Panc1 (cell line): Measurements from ENCODE around the gene NT5E. TPM values are rescaled to one million over a fixed set of nuclear protein-coding genes. Genes with fewer than 3 reads are reported as not detected.

ENCODE experiments used
- ATAC-seq: fragments of 200-7000 bp; cut with Tn5 transposase; 2 replicates; pipeline ENCODE4 v1.9.1; 2020; ENCODE audit warnings: mild to moderate bottlenecking, moderate library complexity
- BruUV-seq: library from RNA; stranded (reverse); fragments of 400-500 nt; replicated peaks from 2 replicates; lab custom pipeline; 2021; lab: Mats Ljungman, UMichigan
- CTCF ChIA-PET: fragments of 300-600 bp; sonication (Branson Sonifier 250); formaldehyde crosslinking; loops from one replicate; lab custom pipeline; 2022; ENCODE audit warnings: antibody characterized with exemption; lab: Charles Lee
- POLR2A ChIA-PET: fragments of 300-600 bp; sonication (Branson Sonifier 250); formaldehyde crosslinking; loops from one replicate; lab custom pipeline; 2022; ENCODE audit warnings: antibody characterized with exemption; lab: Charles Lee
- DNase-seq: peaks from one replicate; pipeline ENCODE4 v3.0.0-alpha.2; 2010; ENCODE audit warnings: low read depth, low spot score
- H3K27ac ChIP-seq: 2 replicates; pipeline ENCODE4 v1.5.1; 2011; ENCODE audit warnings: mild to moderate bottlenecking, low read length, inconsistent platforms
- H3K27me3 ChIP-seq: fragments of 200-500 bp; sonication (Bioruptor generic); 2 replicates; pipeline ENCODE4 v1.6.0; 2014; ENCODE audit warnings: low read length, inconsistent platforms; ENCODE audit not compliant: control insufficient read depth, insufficient read depth
- H3K36me3 ChIP-seq: fragments of 200-500 bp; sonication (Bioruptor generic); 2 replicates; pipeline ENCODE4 v1.5.1; 2014; ENCODE audit warnings: inconsistent platforms, mild to moderate bottlenecking, low read length, moderate library complexity; ENCODE audit not compliant: control insufficient read depth, insufficient read depth
- H3K4me1 ChIP-seq: 2 replicates; pipeline ENCODE4 v1.5.1; 2011; ENCODE audit warnings: inconsistent platforms, mild to moderate bottlenecking, low read length, moderate library complexity; ENCODE audit not compliant: control insufficient read depth, insufficient read depth
- H3K4me3 ChIP-seq, 2 experiments: 2 replicates each; pipeline ENCODE4 v1.5.1; 2011 to 2012; ENCODE audit warnings: low read depth in 2 of 2, low read length in 2 of 2, mild to moderate bottlenecking in 2 of 2, inconsistent platforms in 1 of 2, moderate library complexity in 1 of 2
- H3K9me3 ChIP-seq: fragments of 200-500 bp; sonication (Bioruptor generic); 2 replicates; pipeline ENCODE4 v1.5.1; 2014; ENCODE audit warnings: low read depth, mild to moderate bottlenecking, inconsistent platforms, low read length, moderate library complexity; ENCODE audit not compliant: control insufficient read depth, insufficient read depth
- POLR2AphosphoS5 ChIP-seq: IDR thresholded peaks from 2 replicates; pipeline ENCODE4 v1.6.1; 2012; ENCODE audit warnings: mild to moderate bottlenecking, low read depth, low read length, moderate library complexity
- SIN3A ChIP-seq: IDR thresholded peaks from 2 replicates; pipeline ENCODE4 v1.6.1; 2012; ENCODE audit warnings: low read depth, mild to moderate bottlenecking, low read length, moderate library complexity, borderline replicate concordance; ENCODE audit not compliant: insufficient read depth
- TCF7L2 ChIP-seq: IDR thresholded peaks from 2 replicates; pipeline ENCODE4 v1.6.1; 2011; ENCODE audit warnings: mild to moderate bottlenecking, low read depth, low read length, inconsistent platforms
- in situ Hi-C: cut with HindIII; loops from 2 replicates; pipeline ENCODE4 v1.10.0; 2016; ENCODE audit warnings: low sequenced_read_pairs, low pct_unique_long_range_greater_than_20kb
- intact Hi-C: fragments of 100-400 bp; cut with micrococcal nuclease; formaldehyde crosslinking; loops from one replicate; pipeline ENCODE4 v1.10.0; 2022; ENCODE audit not compliant: unreplicated experiment
- total RNA-seq: library from RNA; stranded (reverse); gene quantifications from one replicate; pipeline ENCODE4 v1.2.1, GENCODE V29; 2021; ENCODE audit not compliant: unreplicated experiment
- TF ChIP-seq, protein P1 (sequence below): fragments of 450-650 bp; IDR thresholded peaks from 2 replicates; pipeline ENCODE4 v1.5.1; 2017; ENCODE audit warnings: mild to moderate bottlenecking
- TF ChIP-seq, protein P2 (sequence below), 2 experiments: IDR thresholded peaks; 2 replicates each; pipeline ENCODE4 v1.6.1; 2011 to 2012; ENCODE audit warnings: low read depth in 2 of 2, control low read depth in 1 of 2, low read length in 1 of 2, mild to moderate bottlenecking in 1 of 2, moderate library complexity in 1 of 2; ENCODE audit not compliant: insufficient read depth in 1 of 2

NT5E gene
- total RNA-seq, 1 experiment from 2014 or later, result 58.4 TPM

GRCh38 chr6:85431271-85431670, 18.6 kb upstream of the NT5E start:
- BruUV-seq, result no TSS peak
- DNase-seq, result no peak
- CTCF ChIA-PET, result no interaction called here
- Histone ChIP-seq H3K4me3 (no peak overlapping the region), H3K27me3 (no peaks in the 10 kb centered on the region), H3K4me1 (no peaks in the 10 kb centered on the region), H3K9me3 (peaks cover 4% of the 10 kb centered on the region; the same call in 1 of the 2 replicates), H3K27ac (no peak overlapping the region), H3K36me3 (no peaks in the 10 kb centered on the region)
- in situ Hi-C loops (no loop called here), intact Hi-C loops (no loop called here)
- ATAC-seq, result no peak
- TF ChIP-seq SIN3A, result no peak
- TF ChIP-seq POLR2AphosphoS5, result no peak
- TF ChIP-seq TCF7L2, result no peak
- TF ChIP-seq, protein P1, sequence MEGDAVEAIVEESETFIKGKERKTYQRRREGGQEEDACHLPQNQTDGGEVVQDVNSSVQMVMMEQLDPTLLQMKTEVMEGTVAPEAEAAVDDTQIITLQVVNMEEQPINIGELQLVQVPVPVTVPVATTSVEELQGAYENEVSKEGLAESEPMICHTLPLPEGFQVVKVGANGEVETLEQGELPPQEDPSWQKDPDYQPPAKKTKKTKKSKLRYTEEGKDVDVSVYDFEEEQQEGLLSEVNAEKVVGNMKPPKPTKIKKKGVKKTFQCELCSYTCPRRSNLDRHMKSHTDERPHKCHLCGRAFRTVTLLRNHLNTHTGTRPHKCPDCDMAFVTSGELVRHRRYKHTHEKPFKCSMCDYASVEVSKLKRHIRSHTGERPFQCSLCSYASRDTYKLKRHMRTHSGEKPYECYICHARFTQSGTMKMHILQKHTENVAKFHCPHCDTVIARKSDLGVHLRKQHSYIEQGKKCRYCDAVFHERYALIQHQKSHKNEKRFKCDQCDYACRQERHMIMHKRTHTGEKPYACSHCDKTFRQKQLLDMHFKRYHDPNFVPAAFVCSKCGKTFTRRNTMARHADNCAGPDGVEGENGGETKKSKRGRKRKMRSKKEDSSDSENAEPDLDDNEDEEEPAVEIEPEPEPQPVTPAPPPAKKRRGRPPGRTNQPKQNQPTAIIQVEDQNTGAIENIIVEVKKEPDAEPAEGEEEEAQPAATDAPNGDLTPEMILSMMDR, result no peak
- TF ChIP-seq, protein P2, sequence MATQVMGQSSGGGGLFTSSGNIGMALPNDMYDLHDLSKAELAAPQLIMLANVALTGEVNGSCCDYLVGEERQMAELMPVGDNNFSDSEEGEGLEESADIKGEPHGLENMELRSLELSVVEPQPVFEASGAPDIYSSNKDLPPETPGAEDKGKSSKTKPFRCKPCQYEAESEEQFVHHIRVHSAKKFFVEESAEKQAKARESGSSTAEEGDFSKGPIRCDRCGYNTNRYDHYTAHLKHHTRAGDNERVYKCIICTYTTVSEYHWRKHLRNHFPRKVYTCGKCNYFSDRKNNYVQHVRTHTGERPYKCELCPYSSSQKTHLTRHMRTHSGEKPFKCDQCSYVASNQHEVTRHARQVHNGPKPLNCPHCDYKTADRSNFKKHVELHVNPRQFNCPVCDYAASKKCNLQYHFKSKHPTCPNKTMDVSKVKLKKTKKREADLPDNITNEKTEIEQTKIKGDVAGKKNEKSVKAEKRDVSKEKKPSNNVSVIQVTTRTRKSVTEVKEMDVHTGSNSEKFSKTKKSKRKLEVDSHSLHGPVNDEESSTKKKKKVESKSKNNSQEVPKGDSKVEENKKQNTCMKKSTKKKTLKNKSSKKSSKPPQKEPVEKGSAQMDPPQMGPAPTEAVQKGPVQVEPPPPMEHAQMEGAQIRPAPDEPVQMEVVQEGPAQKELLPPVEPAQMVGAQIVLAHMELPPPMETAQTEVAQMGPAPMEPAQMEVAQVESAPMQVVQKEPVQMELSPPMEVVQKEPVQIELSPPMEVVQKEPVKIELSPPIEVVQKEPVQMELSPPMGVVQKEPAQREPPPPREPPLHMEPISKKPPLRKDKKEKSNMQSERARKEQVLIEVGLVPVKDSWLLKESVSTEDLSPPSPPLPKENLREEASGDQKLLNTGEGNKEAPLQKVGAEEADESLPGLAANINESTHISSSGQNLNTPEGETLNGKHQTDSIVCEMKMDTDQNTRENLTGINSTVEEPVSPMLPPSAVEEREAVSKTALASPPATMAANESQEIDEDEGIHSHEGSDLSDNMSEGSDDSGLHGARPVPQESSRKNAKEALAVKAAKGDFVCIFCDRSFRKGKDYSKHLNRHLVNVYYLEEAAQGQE (IDR thresholded peaks at IDR 0.05; ENCODE audit: insufficient read depth in 1 of 2, low read depth in 2 of 2, low read length in 1 of 2), result no peak
- POLR2A ChIA-PET, result no interaction called here

DNA sequence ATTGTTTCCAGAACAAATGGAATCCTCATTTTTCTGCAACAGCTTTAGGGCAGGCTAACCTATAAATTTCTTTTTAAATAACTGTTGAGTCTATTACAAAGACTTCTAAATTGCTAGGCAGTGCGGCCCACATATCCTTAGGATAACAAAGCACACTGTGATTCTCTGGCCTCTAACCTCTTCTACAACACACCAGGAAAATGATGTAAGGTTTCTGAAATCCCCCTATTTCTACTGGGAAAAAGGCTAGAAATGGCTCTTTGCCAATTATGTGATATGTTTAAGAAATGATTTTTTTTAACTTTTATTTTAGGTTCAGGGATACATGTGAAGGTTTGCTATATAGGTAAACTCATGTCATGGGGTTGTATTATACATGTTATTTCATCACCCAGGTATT, 17.3 kb upstream of the NT5E start:
- Histone ChIP-seq H3K4me1 (no peaks in the 10 kb centered on the region), H3K27me3 (no peaks in the 10 kb centered on the region), H3K4me3 (no peak overlapping the region), H3K36me3 (no peaks in the 10 kb centered on the region), H3K9me3 (no peaks in the 10 kb centered on the region; the same call in 1 of the 2 replicates), H3K27ac (no peak overlapping the region)
- ChIA-PET CTCF (no interaction called here), POLR2A (no interaction called here)
- ATAC-seq, result no peak
- in situ Hi-C loops, result no loop called here
- BruUV-seq, result no TSS peak
- DNase-seq, result no peak
- intact Hi-C loops, result no loop called here
- TF ChIP-seq, protein P2 (IDR thresholded peaks at IDR 0.05; ENCODE audit: insufficient read depth in 1 of 2, low read depth in 2 of 2, low read length in 1 of 2), result no peak
- TF ChIP-seq SIN3A (no peak), POLR2AphosphoS5 (no peak), TCF7L2 (no peak)
- TF ChIP-seq, protein P1, result no peak
